Esophagus squamous epithelium (tissue), 4 donors: Measurements from ENCODE around the gene VSNL1.

ENCODE experiments used
- POLR2A ChIP-seq, 4 donors: fragments of 450-650 bp; IDR thresholded peaks; one replicate each; pipeline ENCODE4 v1.6.1; 2017; ENCODE audit warnings: antibody characterized with exemption in 4 of 4, mild to moderate bottlenecking in 4 of 4, moderate library complexity in 3 of 4
- TF ChIP-seq, protein P1 (sequence below), 6 experiments: fragments of 450-650 bp in 4 of 6; fragments of 200-600 bp in 2 of 6; sonication (generic) in 2 of 6; IDR thresholded peaks; one replicate each; pipeline ENCODE4 v1.5.1; 2016 to 2019; ENCODE audit warnings: antibody characterized with exemption in 6 of 6, mild to moderate bottlenecking in 4 of 6, moderate library complexity in 4 of 6

DNA sequence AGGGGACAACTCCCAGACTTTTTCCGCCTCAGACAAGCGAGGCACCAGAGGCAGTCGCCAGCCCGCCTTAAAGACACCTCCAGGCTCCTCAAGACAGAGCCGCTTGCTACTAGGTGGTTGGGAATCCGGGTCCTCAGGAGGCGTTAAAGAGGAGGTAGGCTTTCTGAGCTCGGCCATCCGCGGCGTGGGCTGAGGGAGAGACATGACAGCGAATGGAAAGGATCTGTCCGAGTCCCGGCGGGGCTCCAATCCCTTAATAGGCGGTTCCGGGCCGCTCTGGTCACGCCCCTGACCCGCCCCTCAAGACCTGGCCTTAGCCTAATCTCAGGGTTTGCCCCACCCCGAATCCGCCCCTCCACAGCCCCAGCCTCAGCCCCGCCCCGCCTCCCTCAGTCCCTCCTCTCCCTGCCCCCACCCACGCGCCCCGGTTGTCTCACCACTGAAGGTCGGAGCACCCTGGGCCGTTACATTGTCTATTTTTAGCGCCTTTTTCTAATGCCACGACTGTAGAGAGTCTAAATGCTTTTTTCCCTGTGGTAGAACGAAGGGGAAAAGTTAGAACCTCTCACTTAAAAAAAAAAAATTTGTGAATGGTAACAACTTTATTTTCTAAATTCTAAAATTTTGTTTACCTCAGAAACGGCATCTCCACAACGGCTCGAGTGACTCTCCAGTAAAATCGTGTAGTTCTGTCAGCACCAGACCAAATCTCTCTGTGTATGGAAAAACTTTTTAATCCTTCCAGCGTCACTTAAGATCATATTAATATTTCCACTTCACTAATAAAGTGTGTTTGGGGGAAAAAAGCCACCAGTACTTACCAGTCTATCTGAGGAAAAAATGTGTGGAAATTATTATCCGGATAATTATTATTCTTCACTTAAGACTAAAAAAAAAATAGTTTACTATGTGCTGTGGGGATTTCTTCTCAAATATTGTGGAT lies 22.0 kb upstream of the VSNL1 start, which contains the start of gene RAD51AP2:
- TF ChIP-seq, protein P1, sequence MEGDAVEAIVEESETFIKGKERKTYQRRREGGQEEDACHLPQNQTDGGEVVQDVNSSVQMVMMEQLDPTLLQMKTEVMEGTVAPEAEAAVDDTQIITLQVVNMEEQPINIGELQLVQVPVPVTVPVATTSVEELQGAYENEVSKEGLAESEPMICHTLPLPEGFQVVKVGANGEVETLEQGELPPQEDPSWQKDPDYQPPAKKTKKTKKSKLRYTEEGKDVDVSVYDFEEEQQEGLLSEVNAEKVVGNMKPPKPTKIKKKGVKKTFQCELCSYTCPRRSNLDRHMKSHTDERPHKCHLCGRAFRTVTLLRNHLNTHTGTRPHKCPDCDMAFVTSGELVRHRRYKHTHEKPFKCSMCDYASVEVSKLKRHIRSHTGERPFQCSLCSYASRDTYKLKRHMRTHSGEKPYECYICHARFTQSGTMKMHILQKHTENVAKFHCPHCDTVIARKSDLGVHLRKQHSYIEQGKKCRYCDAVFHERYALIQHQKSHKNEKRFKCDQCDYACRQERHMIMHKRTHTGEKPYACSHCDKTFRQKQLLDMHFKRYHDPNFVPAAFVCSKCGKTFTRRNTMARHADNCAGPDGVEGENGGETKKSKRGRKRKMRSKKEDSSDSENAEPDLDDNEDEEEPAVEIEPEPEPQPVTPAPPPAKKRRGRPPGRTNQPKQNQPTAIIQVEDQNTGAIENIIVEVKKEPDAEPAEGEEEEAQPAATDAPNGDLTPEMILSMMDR (IDR thresholded peaks at IDR 0.05), result no peak
- no peak for TF ChIP-seq POLR2A (IDR thresholded peaks at IDR 0.05)
